ENCODE results near the gene LILRA6.
"Not testable (repeated sequence)": the region's sequence is repeated elsewhere in the genome, so short reads cannot be mapped to it uniquely, and the experiment has no call there.

DNA sequence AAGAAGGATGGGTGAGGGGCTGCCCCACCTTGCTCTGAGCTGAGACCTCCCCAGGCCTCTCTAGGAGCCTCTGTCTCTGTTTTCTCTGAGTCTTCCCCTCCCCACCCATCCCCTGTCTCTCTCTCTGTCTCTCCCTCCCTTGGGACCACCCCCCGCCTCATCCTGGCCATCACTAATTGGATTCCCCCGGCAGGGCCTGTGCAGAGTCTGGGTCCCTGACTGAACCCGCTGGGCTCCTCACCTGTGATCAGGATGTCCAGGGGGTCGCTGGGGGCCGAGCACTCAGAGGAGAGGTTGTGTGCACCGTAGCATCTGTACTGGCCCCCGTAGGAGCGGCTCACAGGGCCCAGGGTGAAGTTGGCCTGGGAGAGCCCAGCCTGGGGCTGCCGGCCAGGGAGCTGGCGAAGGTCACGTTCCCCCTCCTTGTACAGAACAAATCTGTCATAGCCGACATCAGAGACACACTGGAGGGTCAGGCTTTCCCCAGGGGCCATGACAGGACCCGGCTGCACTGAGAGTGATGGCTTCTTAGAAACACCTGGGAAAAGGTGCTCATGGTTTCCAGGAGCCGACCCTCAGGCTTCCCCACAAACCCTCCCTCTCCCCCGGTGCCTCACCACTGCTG, 36.1 kb upstream of the LILRA6 start:
- not testable (repeated sequence) for TF ChIP-seq CTCF (IDR thresholded peaks at IDR 0.05 in 4 of 5, conservative IDR thresholded peaks at IDR 0.05 in 1 of 5); POLR2A (IDR thresholded peaks at IDR 0.05)
